Inflammatory macrophage (primary cell): ENCODE measurements around the gene EFCAB12.

Experiments
- DNase-seq, 2 donors: peaks; one replicate each; pipeline ENCODE4 v3.0.0-alpha.2; 2020 to 2022
- total RNA-seq, 18 experiments: gene quantifications; one replicate each; lab custom pipeline; 2026; ENCODE audit warnings: mixed read lengths in 6 of 18, inconsistent platforms in 2 of 18; lab: John Stamatoyannopoulos, UW

The EFCAB12 gene
- 0 to 0.34 (median 0.20) reads per million in 18 experiments for total RNA-seq

- DNase-seq, result peak; percentile 90 to 92
These were observed at the start of gene EFCAB12 for GRCh38 chr3:129428376-129429079. Gene EFCAB12 (minus strand): TSS chr3:129428636. CDS start chr3:129428488, 148 bp downstream.

GRCh38 chr3:129476586-129476985 lies 48.1 kb upstream of the EFCAB12 start:
- no peak for DNase-seq

GRCh38 chr3:129475863-129476262 lies 47.4 kb upstream of the EFCAB12 start:
- DNase-seq, result no peak

- DNase-seq, result no peak
These were observed 46.8 kb upstream of the EFCAB12 start for GRCh38 chr3:129474984-129475804.

GRCh38 chr3:129473769-129474152 lies 45.3 kb upstream of the EFCAB12 start:
- DNase-seq, result no peak

- no peak for DNase-seq
These were observed 44.8 kb upstream of the EFCAB12 start for GRCh38 chr3:129473067-129473768.

- DNase-seq, result no peak
These were observed 42.4 kb upstream of the EFCAB12 start for GRCh38 chr3:129470861-129471260.

GRCh38 chr3:129469026-129469425 lies 40.6 kb upstream of the EFCAB12 start:
- DNase-seq, result no peak

- DNase-seq, result no peak
These were observed 39.5 kb upstream of the EFCAB12 start for GRCh38 chr3:129467932-129468331.

- peak; percentile 22 to 42 for DNase-seq
These were observed 35.3 kb upstream of the EFCAB12 start for GRCh38 chr3:129463716-129464115.

- no peak for DNase-seq
These were observed 34.7 kb upstream of the EFCAB12 start for GRCh38 chr3:129463094-129463493.

GRCh38 chr3:129462361-129462968 lies 34.0 kb upstream of the EFCAB12 start:
- no peak for DNase-seq

GRCh38 chr3:129461461-129462146 lies 33.2 kb upstream of the EFCAB12 start:
- DNase-seq, result no peak

- peak in 1 of 2 donors; percentile 15 for DNase-seq
These were observed 32.6 kb upstream of the EFCAB12 start for GRCh38 chr3:129461022-129461421.

- no peak for DNase-seq
These were observed 32.1 kb upstream of the EFCAB12 start for GRCh38 chr3:129460572-129460971.

- no peak for DNase-seq
These were observed 31.7 kb upstream of the EFCAB12 start for GRCh38 chr3:129460155-129460554.

- no peak for DNase-seq
These were observed 25.3 kb upstream of the EFCAB12 start for GRCh38 chr3:129453732-129454131.

- no peak for DNase-seq
These were observed 21.1 kb upstream of the EFCAB12 start for GRCh38 chr3:129449279-129450115.

- DNase-seq, result no peak
These were observed 19.9 kb upstream of the EFCAB12 start for GRCh38 chr3:129448186-129448895.

- no peak for DNase-seq
These were observed 18.5 kb upstream of the EFCAB12 start for GRCh38 chr3:129446926-129447325.

GRCh38 chr3:129445471-129445870 lies 17.0 kb upstream of the EFCAB12 start:
- no peak for DNase-seq
